ELR (cell line): ENCODE measurements around the gene MACROD2.

Source experiments
- DNase-seq: peaks from one replicate; pipeline ENCODE4 v3.0.0-alpha.2; 2015; ENCODE audit warnings: low read depth

The MACROD2 gene

DNA sequence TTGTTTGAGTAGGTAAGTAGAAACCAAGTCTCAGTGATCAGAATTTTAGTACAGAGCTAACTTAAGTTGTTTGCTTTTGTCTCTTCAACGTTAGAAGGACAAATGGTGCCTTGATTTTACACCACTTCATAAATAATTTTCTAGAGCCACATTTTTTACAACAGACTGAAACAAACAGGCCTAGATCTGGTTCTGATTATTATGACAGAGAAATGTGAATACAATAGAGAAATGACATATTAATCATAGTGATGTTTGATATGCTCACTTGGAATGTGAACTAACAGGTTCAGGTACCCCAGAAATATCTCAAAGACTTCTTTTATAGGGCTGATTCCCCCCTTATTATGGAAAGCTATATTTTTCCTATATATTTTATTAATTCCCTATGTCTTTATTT is 1817.4 kb downstream of the MACROD2 start:
- no peak for DNase-seq

DNA sequence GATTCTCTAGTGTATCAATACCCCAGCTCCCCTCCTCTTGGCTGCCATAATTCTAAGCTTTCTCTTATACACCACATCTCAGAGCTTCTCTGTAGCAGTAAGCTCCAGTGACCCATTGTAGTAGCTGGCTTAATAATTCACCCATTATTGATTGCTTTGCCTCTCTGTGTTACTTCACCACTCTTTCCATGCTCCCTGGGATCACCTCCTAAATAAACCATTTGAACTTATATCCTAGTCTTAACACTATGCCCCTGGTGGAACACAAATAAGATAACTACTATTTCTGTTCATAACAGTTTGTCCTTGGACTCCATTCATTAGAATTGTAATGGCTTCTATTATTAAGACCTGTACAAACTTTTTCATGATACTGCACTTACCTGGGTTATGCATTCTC is 1819.0 kb downstream of the MACROD2 start:
- DNase-seq, result no peak

DNA sequence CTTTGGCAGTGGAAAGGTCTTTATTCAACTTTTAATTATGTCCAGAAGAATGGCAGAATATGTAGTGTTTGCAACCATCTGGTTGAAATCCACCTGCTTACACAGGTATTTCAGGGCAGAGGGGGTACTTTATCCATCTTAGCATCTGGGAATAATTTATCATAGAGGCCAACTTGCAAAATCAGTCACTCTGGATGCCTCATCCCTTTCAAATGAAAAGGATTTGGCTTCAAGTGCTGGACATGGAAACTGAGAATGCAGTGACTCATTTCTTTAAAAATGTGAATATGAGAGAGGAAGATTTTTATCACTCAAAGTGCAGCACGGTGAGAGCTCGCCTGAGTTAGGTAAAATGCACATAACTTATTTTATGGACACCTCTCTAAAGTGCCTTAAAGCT is 1819.6 kb downstream of the MACROD2 start:
- DNase-seq, result no peak

DNA sequence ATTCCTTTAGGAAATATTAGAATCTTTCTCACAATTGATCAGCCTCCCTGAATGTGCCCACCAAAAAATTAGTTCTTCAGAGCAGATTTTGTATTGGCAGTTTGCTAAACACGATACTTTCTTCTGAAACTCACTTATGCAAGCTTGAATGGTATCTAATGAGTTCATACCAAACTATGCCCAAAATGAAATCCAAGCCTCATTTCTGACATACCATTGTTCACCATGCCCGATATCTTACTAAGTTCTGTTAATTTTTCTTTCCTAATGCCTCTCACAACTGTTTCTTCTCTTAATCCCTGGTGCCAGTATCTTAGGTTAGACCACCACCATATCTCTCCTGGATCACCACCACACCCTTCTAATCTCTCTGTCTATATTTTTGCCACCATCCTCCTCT is 1822.0 kb downstream of the MACROD2 start:
- no peak for DNase-seq

DNA sequence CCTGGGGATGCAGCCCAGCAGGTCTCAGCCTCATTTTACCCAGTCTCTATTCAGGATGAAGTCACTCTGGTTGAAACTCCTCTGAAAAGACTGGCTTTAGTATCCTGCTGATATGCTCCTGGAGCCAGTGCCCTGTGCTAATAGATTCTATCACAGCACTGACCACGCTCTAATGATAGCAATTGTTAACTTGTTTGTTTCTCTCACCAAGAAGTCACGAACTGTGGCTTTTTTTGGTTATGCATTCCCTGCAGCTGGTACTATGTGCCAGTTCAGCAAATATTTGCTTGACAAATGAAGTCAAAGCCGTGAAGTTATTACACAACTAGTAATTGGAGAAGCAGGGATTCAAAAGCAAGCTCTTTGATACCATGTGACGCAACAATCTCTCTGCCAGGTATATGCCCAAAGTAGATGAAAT is 1823.3 kb downstream of the MACROD2 start:
- DNase-seq, result no peak

DNA sequence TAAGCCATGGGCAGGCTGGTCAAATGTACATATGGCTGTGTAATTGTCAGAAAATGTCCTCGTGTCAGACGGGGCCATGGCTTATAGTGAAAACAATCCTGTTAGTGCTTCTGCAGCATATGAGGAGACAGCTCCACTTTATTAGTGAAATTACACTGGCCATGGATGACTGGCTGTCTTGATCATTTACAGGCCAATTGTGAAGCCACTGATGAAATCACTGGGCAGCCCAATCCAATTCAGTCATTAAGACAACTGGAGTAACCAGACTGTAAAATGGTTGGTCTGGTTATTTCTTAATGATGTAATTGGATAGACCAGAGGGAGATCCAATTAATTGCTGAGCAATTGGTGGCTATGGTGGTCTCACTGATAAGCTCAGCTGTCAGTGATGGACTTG is 1828.4 kb downstream of the MACROD2 start:
- no peak for DNase-seq

DNA sequence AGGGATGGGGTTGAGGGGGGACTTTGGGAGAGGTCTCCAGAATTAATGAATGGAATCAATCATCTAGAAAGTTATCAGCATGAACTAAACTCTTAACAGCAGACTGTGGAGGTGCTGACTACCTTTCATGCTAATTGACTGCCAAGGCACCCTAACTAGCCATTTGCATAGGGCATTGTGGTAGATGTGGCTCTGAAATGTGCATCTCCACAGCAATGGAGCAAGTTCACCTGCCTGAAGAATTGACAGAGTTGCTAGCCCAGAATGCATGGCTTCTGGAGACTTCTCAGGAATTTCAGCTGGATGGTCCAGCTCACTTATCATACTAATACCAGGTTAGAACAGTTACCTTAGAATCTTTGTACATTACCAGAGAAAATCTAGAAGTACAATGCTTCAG is 1832.3 kb downstream of the MACROD2 start:
- DNase-seq, result no peak

DNA sequence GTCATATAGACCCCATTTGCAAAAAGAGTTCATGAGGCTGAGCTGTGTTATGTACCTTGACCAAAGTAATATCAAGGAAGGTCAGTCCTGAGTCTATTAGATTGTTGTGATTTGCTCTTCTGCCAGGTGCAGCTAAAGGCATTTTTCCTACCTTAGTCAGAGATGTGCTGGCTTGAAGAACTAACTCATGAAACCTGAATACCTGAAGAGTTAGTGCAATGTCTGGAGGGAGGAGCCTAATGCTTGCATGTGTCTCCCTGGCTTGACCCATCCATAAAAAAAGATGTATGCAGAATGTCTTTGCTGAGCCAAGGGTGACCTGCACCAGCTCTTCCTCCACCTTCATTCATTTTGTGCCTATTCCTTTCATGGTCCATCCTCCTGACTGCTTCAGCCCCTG is 1835.9 kb downstream of the MACROD2 start:
- no peak for DNase-seq

DNA sequence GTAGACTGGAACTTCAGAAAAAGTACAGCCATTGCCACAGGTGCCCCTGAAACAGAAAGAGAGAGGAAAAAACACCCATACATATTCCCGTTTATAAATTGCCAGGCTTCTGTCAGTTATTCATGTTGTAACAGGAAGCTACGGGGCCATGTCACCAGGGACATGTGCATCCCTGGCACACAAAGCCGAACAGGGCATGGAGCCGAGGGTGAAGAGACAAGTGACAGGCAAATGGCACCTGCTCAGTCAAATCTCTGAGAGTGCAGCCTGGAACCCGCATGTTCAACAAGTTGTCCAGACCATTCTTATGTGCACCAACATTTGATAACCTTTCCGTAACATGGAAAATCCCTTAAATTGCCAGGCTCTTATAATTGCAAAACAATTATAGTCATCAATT is 1837.2 kb downstream of the MACROD2 start:
- no peak for DNase-seq

DNA sequence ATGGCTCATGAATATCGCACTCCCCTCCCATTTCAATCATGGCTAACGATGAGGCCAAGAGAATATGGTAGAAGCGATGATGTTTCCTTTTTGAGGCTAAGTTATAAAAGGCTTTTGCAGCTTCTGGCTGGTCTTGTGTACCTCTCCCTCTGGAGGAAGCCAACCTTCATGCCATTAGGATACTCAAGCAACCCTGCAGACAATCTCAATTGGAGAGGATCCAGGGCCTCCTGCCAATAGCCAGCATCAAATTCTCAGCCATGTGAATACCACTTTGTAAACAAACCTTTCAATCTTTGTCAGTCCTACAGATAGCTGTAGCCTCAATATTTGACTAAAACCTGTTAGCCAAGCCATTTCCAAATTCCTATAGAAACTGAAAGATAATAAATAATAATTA is 1839.5 kb downstream of the MACROD2 start:
- DNase-seq, result no peak

DNA sequence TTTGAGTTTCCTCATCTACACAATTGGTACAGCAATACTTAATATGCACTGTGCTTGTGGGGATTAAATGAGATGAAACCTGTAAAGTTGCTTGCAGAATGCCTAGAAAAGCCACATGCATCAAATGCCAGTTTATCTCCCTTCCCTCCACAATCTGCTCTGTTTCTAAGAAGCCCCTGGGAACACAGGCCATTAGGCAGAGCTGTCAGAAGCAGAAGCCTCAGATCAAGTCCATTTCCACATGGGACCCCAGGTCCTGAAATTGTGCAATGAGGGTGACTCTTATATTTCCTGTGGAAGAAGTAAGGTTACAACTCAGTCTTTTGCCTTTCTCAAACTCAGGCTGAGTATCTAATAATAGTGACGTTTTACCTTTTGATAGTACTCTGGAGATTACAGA is 1840.5 kb downstream of the MACROD2 start:
- DNase-seq, result no peak

DNA sequence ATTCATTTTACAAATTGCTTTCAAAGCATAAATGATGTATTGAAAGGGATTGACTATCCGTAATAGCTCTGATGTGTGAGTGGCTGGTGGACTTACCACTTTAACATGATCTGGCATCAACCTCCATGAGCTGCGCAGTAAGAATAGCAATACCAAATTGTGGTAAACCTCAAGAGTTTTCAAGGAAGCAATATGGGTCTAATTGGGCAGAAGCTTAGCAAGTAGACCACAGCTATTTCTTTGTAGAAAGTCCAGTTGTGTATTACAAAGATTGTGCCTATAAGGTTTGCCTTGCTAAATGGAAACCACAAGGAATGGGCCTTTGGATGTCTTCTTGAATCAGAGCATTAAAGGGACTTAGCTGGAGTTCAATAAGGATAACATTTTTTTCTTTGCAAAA is 1841.3 kb downstream of the MACROD2 start:
- no peak for DNase-seq

DNA sequence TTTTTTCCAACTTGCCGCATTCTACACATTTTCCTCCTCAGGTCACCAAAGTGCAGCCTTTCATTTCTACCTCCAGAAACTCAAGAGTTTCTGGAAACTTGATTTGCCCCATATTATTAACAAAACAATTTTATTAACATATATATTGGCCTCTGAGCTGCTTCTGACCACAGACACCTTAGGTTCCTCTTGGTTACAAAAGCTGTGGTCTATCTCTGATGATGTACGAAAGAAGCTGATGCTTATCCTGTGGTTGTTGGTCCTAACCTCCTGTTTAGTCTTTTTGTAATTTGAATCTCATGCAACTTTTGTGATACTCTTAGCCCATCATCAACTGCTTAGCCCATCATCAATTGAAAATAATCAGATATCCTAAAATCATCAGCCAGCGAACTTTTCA is 1842.2 kb downstream of the MACROD2 start:
- no peak for DNase-seq

DNA sequence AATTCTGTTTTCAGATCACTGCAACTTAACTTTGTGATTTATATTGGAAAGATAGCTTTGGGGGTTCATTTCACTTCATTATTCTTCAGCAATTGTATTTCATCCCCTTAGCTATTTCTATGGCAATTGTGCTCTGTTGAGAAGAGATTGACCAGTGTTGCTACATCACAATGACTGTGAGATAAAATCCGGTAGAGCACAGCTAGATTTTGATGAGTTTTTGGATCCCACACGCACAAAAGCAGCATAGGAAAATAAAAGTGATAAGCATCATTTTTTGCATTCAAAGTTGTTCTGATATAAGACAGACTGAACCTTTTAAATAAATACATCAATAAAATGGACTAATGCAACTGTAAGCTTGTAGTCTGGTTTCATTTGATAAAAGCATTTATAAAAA is 1843.2 kb downstream of the MACROD2 start:
- no peak for DNase-seq

DNA sequence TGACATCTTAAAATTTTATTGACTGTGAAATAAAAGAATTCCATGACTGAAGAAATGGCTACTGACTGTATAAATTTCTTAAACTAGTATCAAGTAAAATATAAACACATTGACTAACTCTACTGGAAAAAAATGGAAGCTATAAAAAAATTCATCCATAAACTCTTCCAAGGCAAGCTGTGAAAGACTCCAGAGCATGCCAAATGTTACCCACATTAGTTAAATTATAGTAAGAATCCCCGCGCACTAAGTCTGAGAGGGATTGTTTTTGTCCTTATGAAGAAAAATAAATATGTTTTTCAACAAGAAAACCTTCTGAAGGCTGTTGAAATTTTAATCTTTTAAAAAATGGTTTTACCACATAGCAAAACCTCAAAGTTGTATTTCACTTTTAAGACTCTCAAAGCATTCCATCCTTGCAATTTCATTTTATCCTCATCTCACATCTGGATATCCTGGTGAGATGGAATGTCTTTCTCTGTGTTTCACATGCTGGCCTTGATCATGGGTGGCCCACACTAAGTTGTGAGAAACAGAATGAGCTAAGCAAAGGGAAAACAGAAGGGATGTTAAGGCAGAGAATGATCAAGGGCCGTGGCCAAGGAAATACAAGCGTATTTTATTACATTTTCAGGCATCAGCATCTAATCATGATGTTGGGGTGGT is 1845.5 kb downstream of the MACROD2 start:
- DNase-seq, result no peak

DNA sequence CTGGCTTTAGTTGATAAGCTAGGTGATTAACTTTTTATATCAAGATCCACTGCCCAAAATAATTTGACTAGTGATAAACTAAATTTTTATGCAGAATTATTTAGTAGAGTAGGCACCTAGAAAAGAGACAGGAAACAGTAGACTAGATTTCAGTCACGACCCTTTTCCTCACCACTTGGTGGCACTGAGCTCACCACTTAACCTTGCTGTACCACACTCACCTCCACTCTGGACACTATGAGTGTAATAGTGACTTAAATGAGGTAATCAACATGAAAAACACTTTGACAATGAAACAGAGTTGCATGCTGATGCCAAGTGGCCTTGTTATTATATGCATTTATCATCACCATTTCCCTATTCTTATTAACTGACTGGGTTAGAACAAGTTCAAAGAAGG is 1847.6 kb downstream of the MACROD2 start:
- DNase-seq, result no peak

DNA sequence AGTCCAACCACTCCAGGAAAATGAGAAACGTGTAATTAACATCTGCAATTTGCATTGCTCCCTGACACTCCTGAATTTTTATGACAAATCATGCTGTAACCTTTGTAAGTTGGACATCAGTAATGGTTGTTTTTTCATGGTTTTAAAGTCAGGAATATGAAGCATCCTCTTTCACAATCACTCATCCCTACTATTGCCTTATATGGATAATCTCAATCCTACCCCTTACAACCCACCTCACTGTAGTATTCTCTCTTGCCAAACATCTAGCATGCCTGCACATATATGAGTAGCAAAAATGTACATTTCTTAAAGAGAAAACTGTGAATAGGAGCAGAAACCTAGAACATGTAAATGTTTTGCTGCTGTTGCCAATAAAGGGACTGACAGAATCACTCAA is 1848.5 kb downstream of the MACROD2 start:
- DNase-seq, result no peak

DNA sequence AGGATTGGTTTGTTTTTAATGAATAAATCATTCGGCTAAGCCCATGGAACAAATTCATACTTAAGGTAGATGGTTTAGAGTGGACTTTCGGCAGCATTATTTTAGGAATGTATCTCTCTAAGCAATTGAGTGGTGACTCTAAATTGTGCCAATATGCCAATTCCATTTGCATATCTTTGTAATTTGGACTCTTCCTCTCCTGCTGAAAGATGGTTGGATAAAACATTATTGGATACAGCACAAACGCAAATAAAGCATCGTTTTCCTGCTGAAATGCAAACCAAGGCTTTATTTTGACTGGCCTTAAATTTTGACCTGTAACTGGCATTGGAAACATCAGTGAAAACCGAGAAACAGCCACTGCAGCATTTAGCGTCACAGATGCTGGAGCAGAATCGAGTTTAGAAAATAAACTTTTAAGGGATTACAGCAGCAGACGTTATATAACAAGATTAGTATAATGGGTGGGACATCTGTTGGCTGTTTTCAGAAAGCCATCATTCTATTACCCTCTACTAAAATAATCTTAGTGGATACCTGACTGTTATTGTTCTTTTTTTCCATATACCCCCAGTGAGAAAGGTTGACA is 1852.0 kb downstream of the MACROD2 start:
- DNase-seq, result no peak

DNA sequence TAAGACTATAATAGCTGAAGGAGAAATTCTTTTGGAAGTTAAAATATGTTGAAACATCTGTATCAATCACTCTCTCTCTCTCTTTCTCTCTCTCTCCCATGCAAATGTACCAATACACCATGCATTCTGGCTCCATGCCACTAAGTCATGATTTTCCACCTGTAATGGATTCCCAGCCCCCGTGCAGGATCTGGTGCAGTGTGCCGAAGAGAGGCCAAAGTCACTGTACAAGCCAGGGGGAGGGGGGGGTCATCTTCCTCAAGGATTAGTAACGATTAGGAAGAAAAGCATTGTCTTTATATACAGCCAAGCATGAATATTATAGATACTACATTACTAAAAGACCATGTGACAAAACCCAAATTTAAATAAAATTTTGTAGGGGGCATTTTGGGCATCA is 1852.8 kb downstream of the MACROD2 start:
- DNase-seq, result no peak

DNA sequence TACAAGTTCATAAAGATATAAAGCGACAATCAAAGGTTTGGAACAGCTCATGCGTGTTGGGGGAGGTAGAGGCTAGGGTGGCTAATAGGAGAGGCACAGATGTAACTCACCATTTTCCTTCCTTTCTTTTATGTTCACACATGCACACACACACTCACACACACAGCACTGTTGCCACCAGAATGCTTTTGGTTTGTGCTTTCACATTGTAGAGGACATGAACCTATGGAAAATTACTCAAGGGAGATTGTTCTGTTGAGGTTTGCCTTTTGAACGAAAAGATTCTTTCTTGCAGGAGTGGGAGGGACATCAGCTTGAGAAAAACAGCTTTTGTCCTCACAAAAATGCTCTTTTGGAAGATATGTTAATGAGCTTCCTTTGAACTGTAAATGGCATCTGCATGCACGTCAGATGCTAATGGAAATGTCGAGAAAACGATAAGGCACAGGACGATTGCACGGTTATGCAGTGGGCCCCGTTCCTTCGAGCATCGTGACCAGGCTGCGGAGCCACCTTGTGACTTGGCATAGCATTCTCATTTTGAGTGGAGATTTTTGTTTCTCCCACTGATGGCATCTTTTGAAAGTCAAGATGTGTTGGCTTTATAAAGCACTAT is 1853.8 kb downstream of the MACROD2 start:
- DNase-seq, result no peak

DNA sequence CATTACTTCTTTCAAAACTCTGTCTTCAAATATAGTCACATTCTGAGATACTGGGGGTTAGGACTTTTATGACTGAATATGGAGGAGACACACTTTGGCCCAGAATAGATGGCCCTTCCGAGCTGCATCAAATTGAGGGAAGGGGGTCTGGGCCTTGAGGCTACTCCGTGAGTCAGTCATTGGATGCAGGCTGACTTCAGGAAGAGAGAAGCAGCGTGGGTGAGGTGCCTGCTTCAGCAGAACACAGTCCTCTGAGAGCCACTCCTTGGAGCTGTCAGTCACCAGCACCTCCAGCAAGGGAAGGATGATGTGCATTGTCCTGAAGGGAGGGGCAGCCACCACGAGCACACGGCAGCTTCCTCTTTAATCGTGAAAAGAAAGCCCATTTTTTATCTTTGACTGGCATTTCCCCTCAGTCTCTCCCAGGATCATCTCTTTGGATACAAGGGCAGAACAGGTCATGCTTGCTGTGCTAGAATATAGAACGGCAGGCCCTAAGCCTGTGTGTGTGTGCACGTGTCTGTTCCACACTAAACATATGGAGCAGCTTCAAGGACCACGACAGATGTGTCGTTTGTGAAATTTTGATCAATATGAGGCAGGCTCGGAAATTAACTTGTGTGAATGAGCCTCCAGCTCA is 1856.4 kb downstream of the MACROD2 start:
- no peak for DNase-seq

DNA sequence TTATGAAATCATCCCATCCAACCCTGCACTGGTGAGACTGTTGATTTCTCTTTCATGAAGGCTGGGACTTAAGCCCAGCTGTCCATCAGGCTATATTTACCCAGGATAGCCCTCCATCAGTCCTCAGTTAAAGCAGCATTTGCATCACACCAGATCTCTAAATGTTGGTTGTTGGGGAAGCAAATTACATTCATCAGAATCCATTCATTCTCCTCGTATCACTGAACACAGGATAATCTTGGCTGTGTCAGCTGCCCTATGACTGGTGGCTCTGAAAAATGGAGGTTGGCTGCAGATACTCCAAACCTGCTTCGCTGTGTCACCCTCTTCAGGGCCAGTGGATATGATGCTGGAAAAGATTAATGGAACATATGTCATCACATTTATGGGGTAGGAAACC is 1859.6 kb downstream of the MACROD2 start:
- no peak for DNase-seq

DNA sequence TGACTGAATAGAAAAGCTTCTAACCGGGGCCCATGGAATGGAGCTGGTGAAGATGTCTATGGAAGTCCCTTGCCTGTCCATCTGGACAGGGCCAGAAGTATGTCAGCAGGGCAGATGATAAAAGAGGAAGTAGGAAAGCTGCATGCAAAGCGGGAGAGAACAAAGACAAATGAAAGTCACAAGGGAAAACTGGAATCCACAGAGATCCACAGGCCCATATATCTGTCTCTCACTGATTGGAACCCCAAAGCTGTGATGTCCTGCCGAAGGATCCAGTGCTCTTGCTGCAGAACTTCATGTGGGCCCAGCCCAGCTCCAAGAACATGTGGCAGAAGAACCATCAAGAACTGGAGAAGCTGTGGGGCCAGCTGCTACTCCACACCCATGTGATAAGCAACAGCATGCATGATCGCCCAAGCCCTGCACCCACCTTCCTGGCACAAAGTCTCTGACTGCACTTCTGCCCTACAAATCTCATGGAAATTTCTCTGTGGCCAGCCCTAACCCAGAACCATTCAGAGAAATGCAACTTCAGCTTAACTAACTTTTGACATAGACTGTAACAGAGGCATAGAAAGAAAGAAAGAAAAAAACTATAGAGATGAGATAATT is 1862.0 kb downstream of the MACROD2 start:
- no peak for DNase-seq
